WTC11 (cell line): ENCODE results near the gene PATL2.

ENCODE experiments used
- CREB1 ChIP-seq: sonication (generic); formaldehyde crosslinking; IDR thresholded peaks from 2 replicates; pipeline ENCODE4 v1.8.0; 2023; ENCODE audit warnings: mild to moderate bottlenecking, missing genetic modification reagents
- SP1 ChIP-seq: sonication (generic); formaldehyde crosslinking; conservative IDR thresholded peaks from 2 replicates; pipeline ENCODE4 v1.8.1; 2022; ENCODE audit warnings: missing genetic modification reagents
- TP53 ChIP-seq: sonication (generic); formaldehyde crosslinking; IDR thresholded peaks from 2 replicates; pipeline ENCODE4 v1.8.1; 2023; ENCODE audit warnings: mild to moderate bottlenecking, missing genetic modification reagents
- TF ChIP-seq, protein P1 (sequence below): fragments of 200-600 bp; IDR thresholded peaks from 2 replicates; pipeline ENCODE4 v1.8.0; 2022; ENCODE audit warnings: antibody characterized with exemption

DNA sequence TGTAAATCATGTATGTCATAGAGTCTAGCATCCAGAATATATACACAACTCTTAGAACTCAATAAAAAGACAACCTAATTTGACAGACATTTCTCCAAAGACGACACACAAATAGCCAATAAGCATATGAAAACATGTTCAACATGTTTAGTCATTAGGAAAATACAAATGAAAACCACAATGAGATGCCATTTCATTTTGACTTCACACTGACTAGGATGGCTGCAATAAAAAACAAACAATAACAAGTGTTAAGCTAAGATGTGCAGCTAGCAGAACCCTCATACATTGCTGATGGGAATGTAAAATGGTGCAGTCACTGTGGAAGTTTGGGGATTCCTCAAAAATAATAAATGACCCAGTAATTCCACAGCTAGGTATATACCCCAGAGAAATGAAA, 64.1 kb downstream of the PATL2 start:
- TF ChIP-seq, protein P1, sequence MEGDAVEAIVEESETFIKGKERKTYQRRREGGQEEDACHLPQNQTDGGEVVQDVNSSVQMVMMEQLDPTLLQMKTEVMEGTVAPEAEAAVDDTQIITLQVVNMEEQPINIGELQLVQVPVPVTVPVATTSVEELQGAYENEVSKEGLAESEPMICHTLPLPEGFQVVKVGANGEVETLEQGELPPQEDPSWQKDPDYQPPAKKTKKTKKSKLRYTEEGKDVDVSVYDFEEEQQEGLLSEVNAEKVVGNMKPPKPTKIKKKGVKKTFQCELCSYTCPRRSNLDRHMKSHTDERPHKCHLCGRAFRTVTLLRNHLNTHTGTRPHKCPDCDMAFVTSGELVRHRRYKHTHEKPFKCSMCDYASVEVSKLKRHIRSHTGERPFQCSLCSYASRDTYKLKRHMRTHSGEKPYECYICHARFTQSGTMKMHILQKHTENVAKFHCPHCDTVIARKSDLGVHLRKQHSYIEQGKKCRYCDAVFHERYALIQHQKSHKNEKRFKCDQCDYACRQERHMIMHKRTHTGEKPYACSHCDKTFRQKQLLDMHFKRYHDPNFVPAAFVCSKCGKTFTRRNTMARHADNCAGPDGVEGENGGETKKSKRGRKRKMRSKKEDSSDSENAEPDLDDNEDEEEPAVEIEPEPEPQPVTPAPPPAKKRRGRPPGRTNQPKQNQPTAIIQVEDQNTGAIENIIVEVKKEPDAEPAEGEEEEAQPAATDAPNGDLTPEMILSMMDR = no peak
- no peak for TF ChIP-seq SP1 (CRISPR knock-in tag)
- TF ChIP-seq TP53 = no peak
- TF ChIP-seq CREB1 = no peak
